ENCODE measurements around the gene CILP.

- TF ChIP-seq, protein P1, sequence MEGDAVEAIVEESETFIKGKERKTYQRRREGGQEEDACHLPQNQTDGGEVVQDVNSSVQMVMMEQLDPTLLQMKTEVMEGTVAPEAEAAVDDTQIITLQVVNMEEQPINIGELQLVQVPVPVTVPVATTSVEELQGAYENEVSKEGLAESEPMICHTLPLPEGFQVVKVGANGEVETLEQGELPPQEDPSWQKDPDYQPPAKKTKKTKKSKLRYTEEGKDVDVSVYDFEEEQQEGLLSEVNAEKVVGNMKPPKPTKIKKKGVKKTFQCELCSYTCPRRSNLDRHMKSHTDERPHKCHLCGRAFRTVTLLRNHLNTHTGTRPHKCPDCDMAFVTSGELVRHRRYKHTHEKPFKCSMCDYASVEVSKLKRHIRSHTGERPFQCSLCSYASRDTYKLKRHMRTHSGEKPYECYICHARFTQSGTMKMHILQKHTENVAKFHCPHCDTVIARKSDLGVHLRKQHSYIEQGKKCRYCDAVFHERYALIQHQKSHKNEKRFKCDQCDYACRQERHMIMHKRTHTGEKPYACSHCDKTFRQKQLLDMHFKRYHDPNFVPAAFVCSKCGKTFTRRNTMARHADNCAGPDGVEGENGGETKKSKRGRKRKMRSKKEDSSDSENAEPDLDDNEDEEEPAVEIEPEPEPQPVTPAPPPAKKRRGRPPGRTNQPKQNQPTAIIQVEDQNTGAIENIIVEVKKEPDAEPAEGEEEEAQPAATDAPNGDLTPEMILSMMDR (IDR thresholded peaks at IDR 0.05), result no peak
- no peak for TF ChIP-seq POLR2AphosphoS5 (IDR thresholded peaks at IDR 0.05)
- TF ChIP-seq EP300 (IDR thresholded peaks at IDR 0.05), result no peak
- no peak for TF ChIP-seq POLR2A (IDR thresholded peaks at IDR 0.05)
Observed at GRCh38 chr15:65245096-65245856, 34.0 kb upstream of the CILP start.
